LHCN-M2 (cell line): ENCODE results near the gene EREG. TPM values are rescaled to one million over a fixed set of nuclear protein-coding genes. Genes with fewer than 3 reads are reported as not detected.
A peak's percentile ranks its signal among the peaks of the same experiment; 100 is the strongest.

ENCODE experiments used
- DNase-seq: peaks from one replicate; pipeline ENCODE4 v3.0.0-alpha.2; 2012; ENCODE audit warnings: low read depth
- total RNA-seq: library from RNA; depleted of rRNA; stranded (reverse); fragments of >200 nt; gene quantifications from 2 replicates; pipeline ENCODE4 v1.2.3, GENCODE V29; 2014; rRNA removed

Gene EREG
- total RNA-seq, 1 experiment from 2014 or later = 4.1 TPM

- peak; percentile 76 for DNase-seq
Observed at GRCh38 chr4:74423104-74423503, 58.2 kb downstream of the EREG start.

DNA sequence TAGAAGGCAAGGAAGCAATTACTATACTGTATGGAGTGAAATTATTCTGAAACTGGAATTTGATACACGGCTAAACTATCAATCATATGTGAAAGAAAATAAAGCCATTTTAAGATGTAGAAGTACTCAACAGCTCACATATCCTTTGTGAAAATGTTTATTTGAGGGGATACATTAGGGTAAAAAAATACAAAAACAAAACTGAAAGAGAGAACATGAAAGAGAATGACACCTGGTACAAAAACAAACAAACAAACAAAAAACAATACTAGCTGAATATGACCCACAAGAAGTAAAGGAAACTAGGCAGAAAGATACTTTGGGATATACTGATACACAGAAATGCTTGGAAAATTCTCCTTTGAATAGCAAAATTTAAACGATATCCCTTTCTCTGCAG is 59.2 kb downstream of the EREG start:
- DNase-seq = no peak

- peak; percentile 96 for DNase-seq
Observed at GRCh38 chr4:74426101-74426500, 61.2 kb downstream of the EREG start.

DNA sequence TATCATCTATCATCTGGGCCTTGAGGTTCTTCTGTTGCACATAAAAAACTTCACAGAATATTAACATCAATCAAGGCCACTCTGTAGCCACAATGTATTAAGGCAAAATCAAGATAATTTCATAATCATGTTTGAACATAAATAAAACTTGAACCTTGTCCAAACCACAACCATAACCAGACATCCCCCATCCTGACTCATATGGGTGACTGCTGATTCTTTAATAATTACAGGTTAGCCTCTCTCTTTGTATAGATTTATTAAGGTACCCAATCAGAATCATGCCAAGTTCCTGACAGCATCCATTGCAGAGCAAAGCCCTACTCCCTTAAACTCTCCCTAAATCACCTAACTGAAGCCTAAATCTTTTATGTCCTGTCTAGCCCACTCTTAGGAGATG is 63.3 kb downstream of the EREG start:
- peak; percentile 71 for DNase-seq

DNA sequence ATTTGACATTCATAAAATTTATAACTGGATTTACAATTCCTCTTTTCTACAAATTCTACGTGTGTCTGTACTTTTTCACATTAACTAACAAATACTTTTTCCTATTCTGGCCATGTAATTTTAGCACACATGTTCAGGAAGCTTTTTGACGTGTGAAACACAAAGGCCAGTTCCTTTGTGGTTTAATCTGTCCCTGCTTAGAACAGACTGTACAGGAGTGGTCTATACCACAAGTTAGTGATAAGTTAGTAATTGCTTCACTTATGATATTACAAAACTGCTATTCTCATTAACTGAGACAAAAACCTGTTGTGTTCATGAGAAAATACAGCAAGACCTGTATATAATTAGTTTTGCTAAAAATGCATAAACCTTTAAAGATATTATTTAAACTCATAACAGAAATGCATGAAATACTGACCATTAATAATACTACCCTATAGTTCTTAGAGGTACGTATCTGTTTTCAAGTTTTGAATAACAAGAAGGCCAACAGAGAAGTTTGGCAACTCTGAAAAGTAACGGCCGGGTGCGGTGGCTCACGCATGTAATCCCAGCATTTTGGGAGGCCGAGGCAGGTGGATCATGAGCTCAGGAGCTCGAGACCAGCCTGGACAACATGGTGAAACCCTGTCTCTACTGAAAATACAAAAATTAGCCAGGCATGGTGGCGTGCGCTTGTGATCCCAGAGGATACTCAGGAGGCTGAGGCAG is 66.3 kb downstream of the EREG start:
- peak; percentile 96 for DNase-seq

GRCh38 chr4:74433043-74433442 is 68.1 kb downstream of the EREG start:
- peak; percentile 52 for DNase-seq

DNA sequence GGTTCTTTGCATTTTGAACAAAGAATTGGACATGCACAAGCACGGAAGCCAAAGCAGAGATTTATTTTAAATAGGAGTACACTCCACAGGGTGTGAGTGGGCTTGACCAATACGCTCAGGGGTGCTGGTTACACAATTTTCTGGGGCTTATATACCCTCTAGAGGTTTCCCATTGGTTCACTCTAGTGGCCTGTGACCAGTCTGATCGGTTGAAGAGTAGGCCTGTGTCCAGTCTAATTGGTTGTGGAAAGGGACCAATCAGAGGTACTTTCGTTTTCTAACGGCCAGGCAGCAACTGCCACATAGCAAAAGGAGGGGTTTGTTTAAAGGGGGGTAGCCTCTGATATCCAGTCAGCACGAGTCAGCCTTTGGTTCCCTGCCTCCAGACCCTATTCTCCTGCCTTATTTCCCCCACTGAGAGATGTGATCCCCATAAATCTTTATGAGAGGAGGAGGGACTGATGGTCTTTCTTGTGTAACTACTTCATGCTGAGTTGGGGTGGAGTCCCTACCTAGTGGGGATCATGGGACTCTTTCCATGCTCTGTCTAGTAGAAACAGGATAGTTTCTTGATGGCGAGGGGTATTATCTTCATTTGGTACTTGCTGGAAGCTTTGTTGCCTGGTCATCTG is 68.7 kb downstream of the EREG start:
- DNase-seq = peak; percentile 64

DNA sequence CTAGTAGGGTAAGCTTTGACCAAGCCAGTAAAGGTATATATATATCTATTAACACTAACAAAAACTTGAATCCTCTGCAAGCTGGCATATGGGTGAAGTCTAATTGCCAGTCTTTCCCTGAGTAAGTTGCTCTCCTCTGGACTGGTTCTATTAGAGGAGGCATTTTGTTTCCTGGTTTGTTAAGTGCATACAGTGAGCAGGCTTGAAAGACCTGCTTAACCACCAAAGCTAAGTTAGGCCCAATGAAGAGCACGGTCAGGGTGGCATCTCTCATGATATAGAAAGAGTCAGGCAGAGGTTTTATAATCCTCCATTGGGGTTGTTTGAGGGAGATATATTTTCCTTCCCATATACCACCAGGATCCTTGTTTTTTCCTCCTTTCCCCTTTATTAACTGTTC is 70.4 kb downstream of the EREG start:
- no peak for DNase-seq

DNA sequence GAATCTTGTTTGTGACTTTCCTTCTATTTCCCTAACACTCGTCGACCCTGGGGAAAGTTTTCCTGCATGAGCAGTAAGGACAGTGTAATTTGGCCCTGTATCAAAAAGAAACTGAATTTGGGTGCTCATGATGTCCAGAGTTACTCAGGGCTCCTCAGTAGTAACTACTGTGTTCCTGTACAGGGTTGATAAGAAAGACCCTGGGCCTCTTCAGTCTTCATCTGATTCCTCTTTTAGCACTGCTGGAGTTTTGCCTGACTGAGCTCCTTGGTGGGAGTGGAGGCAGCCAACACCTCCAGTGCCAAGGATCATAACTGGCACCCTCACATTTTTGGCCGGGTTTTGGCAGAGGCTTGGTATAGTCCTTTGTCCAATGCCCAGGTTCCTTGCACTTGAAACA is 72.9 kb downstream of the EREG start:
- DNase-seq = no peak

Other genes with a start within 250 kb of the EREG start
- gene MTHFD2L, start 207.0 kb upstream of the EREG start, total RNA-seq = 11.1 and 19.7 TPM in 2 replicates
- 0.26 TPM in 1 of 2 replicates, not detected in the other for gene EPGN, start 56.7 kb upstream of the EREG start, total RNA-seq
- gene AREG, start 80.0 kb downstream of the EREG start, total RNA-seq = 75.3 and 95.8 TPM in 2 replicates